Skeletal muscle tissue (tissue), 4 donors: ENCODE measurements around the gene LTO1. TPM values are rescaled to one million over a fixed set of nuclear protein-coding genes. Genes with fewer than 3 reads are reported as not detected.

Experiments used
- H3K27ac ChIP-seq: one replicate; pipeline ENCODE4 v1.7.0; 2013; ENCODE audit warnings: mild to moderate bottlenecking, low read depth, low read length, inconsistent platforms
- H3K27me3 ChIP-seq, 3 donors: one replicate each; pipeline ENCODE4 v1.7.0; 2013; ENCODE audit warnings: low read length in 3 of 3; ENCODE audit not compliant: control insufficient read depth in 3 of 3, insufficient read depth in 3 of 3
- H3K36me3 ChIP-seq, 3 donors: one replicate each; pipeline ENCODE4 v1.7.0; 2013; ENCODE audit warnings: low read length in 3 of 3; ENCODE audit not compliant: control insufficient read depth in 3 of 3, insufficient read depth in 3 of 3
- H3K4me1 ChIP-seq, 3 donors: one replicate each; pipeline ENCODE4 v1.7.0; 2013; ENCODE audit warnings: low read length in 3 of 3, mild to moderate bottlenecking in 3 of 3; ENCODE audit not compliant: control insufficient read depth in 3 of 3, insufficient read depth in 3 of 3
- H3K4me3 ChIP-seq, 3 donors: one replicate each; pipeline ENCODE4 v1.7.0; 2013; ENCODE audit warnings: low read length in 3 of 3
- H3K9ac ChIP-seq, 3 donors: one replicate each; pipeline ENCODE4 v1.7.0; 2013; ENCODE audit warnings: low read length in 3 of 3, mild to moderate bottlenecking in 3 of 3, moderate library complexity in 2 of 3, low read depth in 1 of 3
- H3K9me3 ChIP-seq, 3 donors: one replicate each; pipeline ENCODE4 v1.7.0; 2013; ENCODE audit warnings: low read length in 3 of 3; ENCODE audit not compliant: control insufficient read depth in 3 of 3
- total RNA-seq: library from RNA; depleted of rRNA; stranded (reverse); fragments of >200 nt; gene quantifications from one replicate; pipeline ENCODE4 v1.2.3, GENCODE V29; 2014
- donor health status: Osteomylitis.

LTO1 gene
- total RNA-seq, 1 donor from 2014 or later: 7.8 TPM

GRCh38 chr11:69652999-69653398 is 22.2 kb downstream of the LTO1 start:
- H3K27me3 ChIP-seq: peaks cover 3 to 4% (median 4%) of the 10 kb centered on the region in 3 donors
- H3K9me3 ChIP-seq: no peaks in the 10 kb centered on the region
- H3K4me3 ChIP-seq: no peak overlapping the region
- no peak overlapping the region for H3K27ac ChIP-seq
- H3K9ac ChIP-seq: no peak overlapping the region
- peaks cover 0 to 3% (median 0%) of the 10 kb centered on the region in 3 donors for H3K4me1 ChIP-seq
- H3K36me3 ChIP-seq: peaks cover 0 to 17% (median 3%) of the 10 kb centered on the region in 3 donors

DNA sequence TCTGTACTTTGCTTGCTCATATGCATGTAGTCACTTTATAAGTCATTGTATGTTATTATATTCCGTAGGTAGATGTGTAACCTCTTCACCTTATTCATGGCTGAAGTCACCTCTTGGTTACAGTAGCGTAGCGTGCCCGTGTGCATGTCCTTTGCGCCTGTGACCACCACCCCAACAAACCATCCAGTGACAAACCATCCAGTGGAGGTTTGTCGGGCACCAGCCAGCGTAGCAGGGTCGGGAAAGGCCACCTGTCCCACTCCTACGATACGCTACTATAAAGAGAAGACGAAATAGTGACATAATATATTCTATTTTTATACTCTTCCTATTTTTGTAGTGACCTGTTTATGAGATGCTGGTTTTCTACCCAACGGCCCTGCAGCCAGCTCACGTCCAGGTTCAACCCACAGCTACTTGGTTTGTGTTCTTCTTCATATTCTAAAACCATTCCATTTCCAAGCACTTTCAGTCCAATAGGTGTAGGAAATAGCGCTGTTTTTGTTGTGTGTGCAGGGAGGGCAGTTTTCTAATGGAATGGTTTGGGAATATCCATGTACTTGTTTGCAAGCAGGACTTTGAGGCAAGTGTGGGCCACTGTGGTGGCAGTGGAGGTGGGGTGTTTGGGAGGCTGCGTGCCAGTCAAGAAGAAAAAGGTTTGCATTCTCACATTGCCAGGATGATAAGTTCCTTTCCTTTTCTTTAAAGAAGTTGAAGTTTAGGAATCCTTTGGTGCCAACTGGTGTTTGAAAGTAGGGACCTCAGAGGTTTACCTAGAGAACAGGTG is 23.1 kb downstream of the LTO1 start:
- Histone ChIP-seq H3K4me3 (no peak overlapping the region), H3K4me1 (peaks cover 0 to 3% (median 0%) of the 10 kb centered on the region in 3 donors), H3K36me3 (peaks cover 0 to 17% (median 3%) of the 10 kb centered on the region in 3 donors), H3K9me3 (no peaks in the 10 kb centered on the region), H3K27me3 (peaks cover 4 to 7% (median 4%) of the 10 kb centered on the region in 3 donors), H3K9ac (no peak overlapping the region), H3K27ac (no peak overlapping the region)

DNA sequence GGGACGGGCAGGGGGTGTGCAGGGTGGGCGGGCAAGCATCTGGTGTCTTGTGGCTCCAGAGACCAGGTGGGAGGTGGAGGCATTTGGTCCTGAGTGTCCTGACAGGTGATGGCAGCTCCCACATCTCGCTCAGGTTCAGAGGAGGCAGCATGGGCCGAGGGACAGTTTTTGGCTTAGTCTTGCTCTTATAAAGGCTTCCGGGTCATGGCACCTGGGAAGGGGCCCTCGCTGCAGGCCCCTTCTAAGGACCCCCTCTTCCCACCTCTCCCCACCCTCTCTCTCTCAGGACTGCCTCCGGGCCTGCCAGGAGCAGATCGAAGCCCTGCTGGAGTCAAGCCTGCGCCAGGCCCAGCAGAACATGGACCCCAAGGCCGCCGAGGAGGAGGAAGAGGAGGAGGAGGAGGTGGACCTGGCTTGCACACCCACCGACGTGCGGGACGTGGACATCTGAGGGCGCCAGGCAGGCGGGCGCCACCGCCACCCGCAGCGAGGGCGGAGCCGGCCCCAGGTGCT is 24.3 kb downstream of the LTO1 start:
- H3K36me3 ChIP-seq: peaks cover 0 to 17% (median 3%) of the 10 kb centered on the region in 3 donors
- H3K27ac ChIP-seq: no peak overlapping the region
- peaks cover 0 to 3% (median 0%) of the 10 kb centered on the region in 3 donors for H3K4me1 ChIP-seq
- no peak overlapping the region for H3K9ac ChIP-seq
- H3K27me3 ChIP-seq: peaks cover 4 to 8% (median 7%) of the 10 kb centered on the region in 3 donors
- H3K9me3 ChIP-seq: no peaks in the 10 kb centered on the region
- H3K4me3 ChIP-seq: no peak overlapping the region

GRCh38 chr11:69650081-69650831 is 24.9 kb downstream of the LTO1 start:
- Histone ChIP-seq H3K4me3 (no peak overlapping the region), H3K4me1 (peaks cover 0 to 3% (median 0%) of the 10 kb centered on the region in 3 donors), H3K9me3 (no peaks in the 10 kb centered on the region), H3K36me3 (peaks cover 0 to 17% (median 3%) of the 10 kb centered on the region in 3 donors), H3K9ac (no peak overlapping the region), H3K27me3 (peaks cover 4 to 14% (median 9%) of the 10 kb centered on the region in 3 donors), H3K27ac (no peak overlapping the region)

GRCh38 chr11:69649576-69649900 is 25.6 kb downstream of the LTO1 start:
- H3K4me1 ChIP-seq: peaks cover 0 to 5% (median 1%) of the 10 kb centered on the region in 3 donors
- H3K27ac ChIP-seq: no peak overlapping the region
- peaks cover 1 to 21% (median 16%) of the 10 kb centered on the region in 3 donors for H3K27me3 ChIP-seq
- H3K9me3 ChIP-seq: no peaks in the 10 kb centered on the region
- H3K36me3 ChIP-seq: peaks cover 0 to 17% (median 3%) of the 10 kb centered on the region in 3 donors
- no peak overlapping the region for H3K4me3 ChIP-seq
- H3K9ac ChIP-seq: no peak overlapping the region

GRCh38 chr11:69648679-69649575 is 26.2 kb downstream of the LTO1 start:
- no peaks in the 10 kb centered on the region for H3K9me3 ChIP-seq
- peaks cover 0 to 10% (median 7%) of the 10 kb centered on the region in 3 donors for H3K4me1 ChIP-seq
- H3K9ac ChIP-seq: no peak overlapping the region
- H3K27ac ChIP-seq: no peak overlapping the region
- H3K36me3 ChIP-seq: peaks cover 0 to 15% (median 3%) of the 10 kb centered on the region in 3 donors
- peaks cover 6 to 27% (median 21%) of the 10 kb centered on the region in 3 donors for H3K27me3 ChIP-seq
- no peak overlapping the region for H3K4me3 ChIP-seq

- Histone ChIP-seq H3K9ac (no peak overlapping the region), H3K27ac (no peak overlapping the region)
These were observed 27.2 kb downstream of the LTO1 start for GRCh38 chr11:69647761-69648497.

GRCh38 chr11:69647390-69647748 is 27.8 kb downstream of the LTO1 start:
- Histone ChIP-seq H3K4me3 (no peak overlapping the region), H3K4me1 (peaks cover 0 to 19% (median 16%) of the 10 kb centered on the region in 3 donors), H3K27me3 (peaks cover 9 to 33% (median 25%) of the 10 kb centered on the region in 3 donors), H3K36me3 (peaks cover 0 to 12% (median 3%) of the 10 kb centered on the region in 3 donors), H3K27ac (no peak overlapping the region), H3K9me3 (no peaks in the 10 kb centered on the region), H3K9ac (no peak overlapping the region)

More at GRCh38 chr11:69647761-69648497, 27.2 kb downstream of the LTO1 start:
- Histone ChIP-seq H3K27me3 (peaks cover 9 to 33% (median 25%) of the 10 kb centered on the region in 3 donors), H3K36me3 (peaks cover 0 to 13% (median 3%) of the 10 kb centered on the region in 3 donors), H3K4me1 (peaks cover 0 to 17% (median 16%) of the 10 kb centered on the region in 3 donors), H3K4me3 (no peak overlapping the region), H3K9me3 (no peaks in the 10 kb centered on the region)
